HG02973 (cell line): ENCODE results near the gene ZBTB37.
"Not testable (repeated sequence)": the region's sequence is repeated elsewhere in the genome, so short reads cannot be mapped to it uniquely, and the experiment has no call there.

Source experiments
- ATAC-seq: cut with Tn5 transposase; IDR thresholded peaks from one replicate; pipeline ENCODE4 v1.9.1; 2021; ENCODE audit warnings: moderate library complexity; ENCODE audit not compliant: unreplicated experiment

Gene ZBTB37

DNA sequence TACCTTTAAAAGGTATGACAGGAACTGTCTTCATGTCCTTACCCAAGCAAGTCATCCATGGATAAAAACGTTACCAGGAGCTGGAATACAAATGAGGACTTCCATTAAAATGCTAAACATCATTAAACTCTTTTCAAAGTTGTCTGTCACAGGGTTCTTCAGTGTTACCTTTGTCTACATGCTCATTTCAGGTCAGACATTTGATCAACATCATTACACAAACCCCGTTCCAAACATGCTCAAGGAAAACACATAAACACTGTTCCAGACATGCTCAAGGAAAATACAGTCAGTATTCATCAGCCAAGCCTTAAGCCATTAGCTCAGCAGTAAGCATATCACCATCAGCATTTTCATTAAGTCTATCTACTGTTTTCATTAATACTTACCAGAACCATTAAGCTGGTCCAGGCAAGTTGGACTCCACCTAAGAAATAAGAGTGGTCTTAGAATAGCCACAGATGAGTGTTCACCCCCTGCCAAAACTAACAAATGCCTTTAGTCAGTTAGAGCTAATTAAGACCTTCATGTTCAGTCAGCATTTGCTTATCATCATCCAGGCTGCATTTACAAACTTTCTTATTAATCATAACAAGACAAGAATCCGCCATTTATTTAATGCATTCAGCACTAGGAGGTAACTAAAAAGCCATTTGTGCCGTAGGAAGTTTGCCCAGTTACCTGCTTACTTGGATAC, 2.6 kb upstream of the ZBTB37 start:
- ATAC-seq: no peak

DNA sequence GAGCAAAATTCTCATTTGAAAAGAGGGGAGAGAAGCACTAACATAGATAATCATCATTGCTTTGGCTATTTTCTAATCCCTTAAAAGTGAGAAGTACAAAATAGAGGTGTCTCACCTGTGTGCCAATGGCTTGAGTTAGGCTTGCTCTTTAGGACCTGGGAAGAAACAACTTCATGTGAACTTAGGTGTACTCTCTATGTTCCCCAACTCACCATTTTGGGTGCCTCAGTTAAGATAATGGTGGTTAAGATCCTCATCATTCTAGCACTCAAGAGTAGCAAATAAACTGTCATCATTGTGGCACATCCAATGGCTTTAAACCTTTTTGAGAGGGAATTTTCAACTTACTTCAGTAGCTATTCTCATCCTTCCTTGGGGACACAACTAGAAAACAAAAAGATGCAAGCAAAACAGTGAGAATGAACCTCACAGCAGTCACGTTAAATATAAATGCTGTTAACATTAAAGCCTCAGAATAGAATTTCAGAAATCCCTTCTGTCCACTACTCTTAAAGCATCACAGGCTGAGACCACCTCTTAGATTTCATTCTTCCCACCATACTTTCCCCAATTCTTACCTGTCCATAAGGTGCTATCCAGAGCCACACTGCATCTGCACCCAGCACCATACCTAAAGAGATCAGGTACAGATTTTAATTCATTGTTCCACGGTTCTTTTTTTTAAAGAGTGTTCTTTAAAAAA, 1.6 kb upstream of the ZBTB37 start:
- ATAC-seq: no peak

DNA sequence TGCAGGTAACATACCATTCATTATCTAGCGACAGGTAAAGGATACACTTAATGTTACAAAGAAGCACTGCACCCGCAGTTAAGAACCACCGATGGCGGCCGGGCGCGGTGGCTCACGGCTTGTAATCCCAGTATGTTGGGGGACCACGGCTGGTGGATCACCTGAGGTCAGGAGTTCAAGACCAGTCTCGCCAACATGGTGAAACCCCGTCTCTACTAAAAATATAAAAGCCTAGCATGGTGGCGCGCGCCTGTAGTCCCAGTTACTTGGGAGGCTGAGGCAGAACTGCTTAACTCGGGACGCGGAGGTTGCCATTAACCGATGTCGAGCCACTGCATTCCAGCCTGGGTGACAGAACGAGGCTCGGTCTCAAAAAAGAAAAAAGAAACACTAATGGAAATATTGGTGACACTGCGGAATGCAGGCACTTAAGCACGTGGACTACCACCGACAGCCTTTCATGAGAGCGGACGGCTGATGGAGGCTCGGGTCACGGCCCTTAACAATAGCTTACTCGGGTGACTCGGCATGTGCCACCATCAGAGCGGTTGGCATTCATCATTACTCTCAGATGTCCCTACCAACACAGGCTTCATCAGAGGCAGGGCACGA, 933 bp upstream of the ZBTB37 start:
- no peak for ATAC-seq

DNA sequence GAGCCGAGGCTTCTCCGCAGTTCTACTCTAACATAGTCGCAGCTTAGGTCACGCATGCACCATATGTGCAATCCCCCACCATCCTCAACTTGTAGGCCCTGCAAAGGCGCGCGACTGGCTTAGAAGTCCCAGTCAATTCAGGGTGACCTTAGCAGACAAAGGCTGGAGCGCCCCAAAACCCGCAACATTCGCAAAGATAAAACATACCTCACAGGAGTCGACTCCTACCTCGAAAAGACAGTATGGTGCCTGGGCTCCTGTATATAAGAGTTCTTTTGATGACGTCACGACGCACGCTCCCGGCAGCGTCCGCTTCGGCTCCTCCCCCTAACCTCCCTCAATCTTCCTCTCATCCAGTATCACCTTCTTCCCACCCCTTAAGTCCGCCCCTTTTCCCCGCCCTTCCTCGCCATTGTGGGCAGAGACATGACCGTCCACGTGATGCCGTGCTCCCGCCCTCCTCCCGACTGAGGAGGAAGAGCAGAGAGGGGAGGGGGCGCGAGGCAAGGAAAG, 371 bp upstream of the ZBTB37 start, which contains the start of gene GAS5:
Gene GAS5, minus strand, starts transcription at position 237 of the 513 bp plus-strand sequence.
- peak; percentile 73 for ATAC-seq

DNA sequence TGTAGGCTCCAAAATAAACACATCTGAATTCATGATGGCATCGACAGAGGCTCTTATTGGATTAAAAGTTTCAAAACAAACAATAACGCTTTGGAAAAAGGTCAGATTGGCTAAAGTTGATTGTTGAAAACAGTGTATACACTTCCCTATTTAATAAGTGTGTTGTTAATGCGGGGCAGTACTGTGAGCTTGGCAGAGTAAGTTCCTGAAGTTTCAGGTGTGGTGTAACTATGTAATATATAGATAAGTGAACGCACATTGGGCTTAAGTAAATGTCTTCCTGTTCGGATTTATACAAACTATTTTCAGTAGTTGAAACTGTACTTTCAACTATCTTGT, 810 bp downstream of the ZBTB37 start:
- no peak for ATAC-seq

DNA sequence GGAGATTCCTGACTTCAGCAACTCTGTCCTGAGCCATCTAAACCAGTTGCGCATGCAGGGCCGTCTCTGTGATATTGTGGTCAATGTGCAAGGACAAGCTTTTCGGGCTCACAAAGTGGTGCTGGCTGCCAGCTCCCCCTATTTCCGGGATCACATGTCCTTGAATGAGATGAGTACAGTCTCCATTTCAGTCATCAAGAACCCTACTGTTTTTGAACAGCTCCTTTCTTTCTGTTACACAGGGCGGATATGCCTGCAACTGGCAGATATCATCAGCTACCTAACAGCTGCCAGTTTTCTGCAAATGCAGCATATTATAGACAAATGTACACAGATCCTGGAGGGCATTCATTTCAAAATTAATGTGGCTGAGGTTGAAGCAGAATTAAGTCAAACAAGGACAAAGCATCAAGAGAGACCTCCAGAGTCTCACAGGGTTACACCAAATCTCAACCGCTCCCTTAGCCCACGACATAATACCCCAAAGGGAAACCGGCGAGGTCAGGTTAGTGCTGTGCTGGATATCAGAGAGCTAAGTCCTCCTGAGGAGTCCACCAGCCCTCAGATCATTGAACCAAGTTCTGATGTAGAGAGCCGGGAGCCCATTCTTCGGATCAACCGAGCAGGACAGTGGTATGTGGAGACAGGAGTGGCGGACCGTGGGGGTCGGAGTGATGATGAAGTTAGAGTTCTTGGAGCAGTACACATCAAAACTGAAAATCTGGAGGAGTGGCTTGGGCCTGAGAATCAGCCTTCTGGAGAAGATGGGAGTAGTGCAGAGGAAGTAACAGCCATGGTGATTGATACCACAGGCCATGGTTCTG, 2.3 kb downstream of the ZBTB37 start:
- no peak for ATAC-seq

DNA sequence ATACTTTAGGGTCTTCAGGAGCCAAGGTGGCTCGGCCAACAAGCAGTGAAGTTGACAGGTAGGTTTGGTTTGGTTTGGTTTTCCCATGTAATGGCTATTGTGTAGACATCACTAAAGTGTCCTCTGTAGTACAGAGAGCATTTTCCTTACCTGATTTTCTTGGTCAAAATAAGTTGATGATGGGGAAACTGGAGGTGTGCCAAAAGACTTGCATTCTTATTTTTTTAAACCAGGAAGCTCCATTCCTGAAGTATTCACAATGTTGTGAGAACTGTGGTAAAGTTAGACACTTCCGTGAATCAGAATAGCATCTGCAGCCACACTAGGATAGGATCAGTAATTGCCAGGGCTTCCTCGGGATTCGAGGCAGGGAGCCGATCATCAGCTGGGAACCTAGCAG, 2.9 kb downstream of the ZBTB37 start:
- ATAC-seq: no peak

DNA sequence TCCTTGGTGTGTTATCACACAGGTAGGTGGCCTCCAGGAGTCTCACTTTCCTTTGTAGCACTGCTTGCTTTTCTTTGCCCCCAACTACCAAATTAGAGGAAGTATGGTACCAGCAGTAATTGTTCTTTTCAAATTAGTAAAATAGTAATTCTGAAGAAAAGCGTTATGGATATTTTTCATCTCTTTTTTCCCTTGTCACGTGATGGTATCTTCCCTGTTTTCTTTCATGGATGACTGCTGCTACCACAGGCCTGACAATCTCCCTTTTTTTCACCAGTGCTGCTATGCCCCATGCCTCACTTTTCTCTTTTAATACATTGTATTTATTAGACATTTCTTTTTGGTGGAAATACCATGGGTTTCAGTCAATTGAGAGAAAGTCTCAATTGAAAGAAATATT, 3.3 kb downstream of the ZBTB37 start:
- no peak for ATAC-seq

DNA sequence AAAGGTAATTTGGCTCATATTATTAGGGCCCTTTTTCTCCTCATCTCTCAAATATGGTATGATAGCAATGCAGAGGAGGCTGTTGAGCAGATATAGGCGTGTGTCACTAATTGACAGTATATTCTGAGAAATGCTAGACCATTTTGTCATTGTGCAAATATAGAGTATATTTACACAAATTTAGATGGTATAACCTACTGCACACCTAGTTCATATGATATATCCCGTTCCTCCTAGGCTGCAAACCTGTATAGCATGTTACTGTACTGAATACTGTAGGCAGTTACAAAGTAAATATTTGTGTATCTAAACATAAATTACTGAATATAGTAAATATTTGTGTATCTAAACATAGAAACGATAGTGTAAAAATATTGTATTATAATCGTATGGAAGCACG, 8.6 kb downstream of the ZBTB37 start:
- no peak for ATAC-seq

DNA sequence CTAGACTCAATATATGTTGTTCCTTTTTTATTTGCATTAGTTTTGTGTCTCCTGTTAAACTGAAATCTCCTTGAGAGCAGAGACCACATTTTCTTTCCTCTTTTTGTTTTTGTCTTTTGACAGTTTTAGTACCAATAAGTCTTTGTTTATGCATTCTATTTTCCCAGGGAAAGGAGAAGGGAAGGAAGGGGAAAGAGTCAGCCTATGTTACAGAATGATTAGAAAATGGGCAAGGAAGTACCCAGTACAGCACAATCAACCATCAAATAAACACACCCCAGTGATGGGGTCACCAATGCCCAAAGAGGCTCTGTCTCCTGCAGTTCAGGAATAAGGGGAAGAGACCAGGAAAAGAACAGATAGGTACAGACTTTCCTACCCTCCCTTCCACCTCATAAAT, 10.1 kb downstream of the ZBTB37 start:
- no peak for ATAC-seq

DNA sequence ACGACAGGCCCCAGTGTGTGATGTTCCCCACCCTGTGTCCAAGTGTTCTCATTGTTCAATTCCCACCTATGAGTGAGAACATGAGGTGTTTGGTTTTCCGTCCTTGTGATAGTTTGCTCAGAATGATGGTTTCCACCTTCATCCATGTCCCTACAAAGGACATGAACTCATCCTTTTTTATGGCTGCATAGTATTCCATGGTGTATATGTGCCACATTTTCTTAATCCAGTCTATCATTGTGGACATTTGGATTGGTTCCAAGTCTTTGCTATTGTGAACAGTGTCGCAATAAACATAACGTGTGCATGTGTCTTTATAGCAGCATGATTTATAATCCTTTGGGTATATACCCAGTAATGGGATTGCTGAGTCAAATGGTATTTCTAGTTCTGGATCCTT, 12.9 kb downstream of the ZBTB37 start:
- ATAC-seq: not testable (repeated sequence)

DNA sequence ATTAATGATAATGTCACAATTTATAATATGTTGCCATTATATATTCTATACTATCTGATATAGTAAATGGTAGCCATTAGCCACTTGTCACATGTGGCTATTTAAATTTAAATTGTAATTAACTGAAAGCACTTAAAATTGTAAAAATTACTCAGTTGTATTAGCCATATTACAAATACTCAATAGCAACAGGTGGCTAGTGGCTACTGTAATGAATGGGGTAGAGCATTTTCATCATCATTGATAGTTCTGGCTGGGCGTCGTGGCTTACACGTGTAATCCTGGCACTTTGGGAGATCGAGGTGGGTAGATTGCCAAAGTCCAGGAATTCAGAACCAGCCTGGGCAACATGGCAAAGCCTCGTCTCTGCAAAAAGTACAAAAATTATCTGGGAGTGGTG, 16.5 kb downstream of the ZBTB37 start:
- ATAC-seq: no peak

DNA sequence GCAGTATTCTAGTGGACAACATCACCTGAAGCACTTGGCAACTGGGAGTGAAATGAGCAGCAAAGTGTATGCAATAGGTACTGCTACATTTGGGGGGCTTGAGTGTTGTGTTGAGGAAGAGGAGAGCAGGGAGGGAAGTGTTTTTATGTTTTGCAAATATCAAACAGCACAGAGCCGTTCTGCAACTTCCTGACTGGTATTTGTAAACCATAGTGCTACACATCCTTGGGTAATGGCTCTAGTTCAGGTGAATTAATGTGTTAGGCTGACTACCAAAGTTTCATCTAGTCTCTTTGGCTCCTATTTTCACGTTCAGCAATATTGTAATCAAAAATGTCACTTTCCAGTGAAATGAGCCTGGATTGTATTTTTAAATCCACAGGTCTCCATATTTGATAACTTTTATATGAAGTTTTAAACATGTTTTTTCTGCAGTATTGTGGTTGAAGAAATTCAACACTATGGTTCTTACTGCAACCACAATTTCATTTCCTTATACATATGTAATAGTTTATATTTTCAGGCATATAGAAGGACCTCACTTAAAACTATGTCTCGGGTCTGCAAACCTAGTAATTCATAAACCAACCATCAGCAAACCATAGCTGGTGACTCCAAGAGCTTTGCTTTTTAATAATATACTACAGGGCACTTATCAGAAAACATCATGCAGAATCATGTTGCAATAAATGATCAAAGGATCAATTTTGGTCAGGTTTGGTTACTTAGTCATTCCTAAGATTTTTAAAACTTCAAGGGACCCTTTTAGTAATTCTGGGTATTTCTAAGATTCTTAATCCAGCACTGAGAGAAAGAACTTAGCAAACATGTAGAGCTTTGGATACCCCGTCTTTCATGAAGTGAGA, 18.8 kb downstream of the ZBTB37 start:
- no peak for ATAC-seq

DNA sequence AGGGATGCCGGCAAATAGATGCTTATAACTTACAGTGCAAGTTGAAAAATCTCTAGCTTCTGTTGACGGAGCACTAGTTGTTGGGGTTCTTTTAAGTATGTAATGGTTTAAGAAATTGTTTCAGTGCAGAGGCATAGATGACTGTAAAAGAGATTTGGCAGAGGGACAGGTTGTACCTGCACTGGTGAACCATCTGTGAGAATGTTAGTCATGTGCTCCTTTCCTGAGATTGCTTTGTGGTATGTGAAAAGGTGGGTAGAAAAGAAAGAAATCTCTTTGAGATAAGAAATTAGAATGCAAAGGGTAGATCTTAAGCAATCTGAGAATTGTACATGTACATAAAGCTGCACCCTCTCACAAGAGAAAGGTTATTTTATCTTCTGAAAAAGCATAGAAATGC, 19.4 kb downstream of the ZBTB37 start:
- ATAC-seq: no peak

DNA sequence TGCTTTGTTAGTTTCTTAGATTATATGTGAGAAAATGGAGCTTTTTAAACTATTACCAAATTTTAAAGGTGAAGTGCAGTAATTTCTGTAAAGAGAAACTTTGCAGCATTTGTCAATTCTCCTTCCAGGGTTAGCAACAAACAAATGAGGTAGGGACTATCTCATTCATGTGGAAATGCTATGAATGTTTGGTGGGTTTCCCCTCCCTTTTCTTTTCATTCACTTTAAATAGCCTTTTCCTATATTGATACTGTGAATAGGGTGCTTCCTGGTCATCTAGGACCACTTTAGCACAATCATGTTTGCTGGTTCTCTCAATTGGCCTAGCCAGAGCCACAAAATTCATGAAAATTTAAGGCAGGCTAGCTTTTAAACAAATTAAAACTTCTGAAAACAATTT, 20.6 kb downstream of the ZBTB37 start:
- no peak for ATAC-seq

DNA sequence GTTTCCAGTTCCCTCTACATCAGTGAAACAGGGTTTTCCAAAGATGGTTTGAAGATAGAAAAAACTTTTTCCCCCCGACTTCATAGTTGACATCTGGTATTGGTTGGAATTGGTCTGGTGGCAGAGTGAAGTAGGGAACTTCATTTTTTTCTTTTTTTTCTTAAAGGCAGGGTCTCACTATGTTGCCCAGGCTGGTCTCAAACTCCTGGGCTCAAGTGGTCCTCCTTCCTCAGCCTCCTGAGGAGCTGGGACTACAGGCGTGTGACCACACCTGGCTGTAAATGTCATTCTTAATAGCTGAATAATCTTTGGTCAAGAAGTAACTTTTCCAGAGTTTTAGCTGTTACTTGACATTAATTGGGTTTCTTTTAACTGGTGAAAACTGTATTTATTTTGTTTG, 21.7 kb downstream of the ZBTB37 start:
- no peak for ATAC-seq

DNA sequence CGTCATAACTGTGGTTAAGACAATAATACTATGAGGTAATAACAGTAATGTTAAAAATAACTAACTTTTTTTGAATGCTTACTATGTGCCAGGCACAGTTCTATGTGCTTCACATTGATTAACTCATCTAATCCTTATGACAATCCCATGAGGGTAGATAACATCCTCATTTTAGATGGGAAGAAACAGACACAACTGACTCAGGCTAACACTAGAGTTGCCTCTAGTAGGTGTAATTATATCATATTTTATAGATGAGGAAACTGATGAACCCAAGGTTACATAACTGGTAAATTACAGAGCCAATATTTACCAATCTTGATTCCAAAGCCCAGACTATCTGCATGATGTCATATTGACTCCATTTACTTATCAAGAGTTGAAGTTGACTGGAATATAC, 25.4 kb downstream of the ZBTB37 start:
- no peak for ATAC-seq

DNA sequence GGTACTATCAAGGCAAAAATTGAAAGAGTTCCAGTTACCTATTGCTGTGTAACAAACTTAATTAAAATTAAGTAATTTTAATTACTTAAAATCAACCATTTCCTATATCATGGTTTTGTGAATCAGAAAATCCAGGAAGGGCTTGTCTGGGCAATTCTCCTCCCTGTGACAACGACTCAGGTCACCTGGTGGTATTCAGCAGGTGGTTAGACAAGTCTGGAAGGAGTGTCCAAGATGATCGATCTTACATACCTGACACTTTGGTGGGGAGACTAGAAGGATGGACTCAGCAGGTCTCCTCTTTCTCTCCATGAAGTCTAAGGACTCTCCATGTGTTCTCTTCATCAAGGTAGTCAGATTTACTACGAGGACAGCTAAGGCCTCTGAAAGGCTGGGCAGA, 26.0 kb downstream of the ZBTB37 start:
- no peak for ATAC-seq

DNA sequence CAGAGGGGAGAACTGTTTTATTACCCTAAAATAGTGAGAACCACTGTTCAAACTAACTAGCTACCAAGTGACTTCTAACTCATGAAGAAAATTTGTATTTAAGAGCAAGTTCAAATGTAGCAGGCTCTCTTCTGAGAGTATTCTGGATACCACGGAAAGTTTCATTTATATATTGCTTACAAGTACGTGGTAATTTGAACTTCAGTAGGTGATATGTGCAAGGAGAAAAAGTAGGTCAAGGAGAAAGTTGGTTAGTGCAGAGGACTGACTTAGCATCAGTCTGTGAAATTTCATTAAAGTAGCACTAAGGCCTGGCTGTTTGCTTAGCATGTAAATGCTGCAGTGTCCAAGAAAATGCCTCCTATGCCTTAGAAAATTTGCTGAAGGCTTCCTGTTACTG, 32.2 kb downstream of the ZBTB37 start:
- ATAC-seq: no peak

DNA sequence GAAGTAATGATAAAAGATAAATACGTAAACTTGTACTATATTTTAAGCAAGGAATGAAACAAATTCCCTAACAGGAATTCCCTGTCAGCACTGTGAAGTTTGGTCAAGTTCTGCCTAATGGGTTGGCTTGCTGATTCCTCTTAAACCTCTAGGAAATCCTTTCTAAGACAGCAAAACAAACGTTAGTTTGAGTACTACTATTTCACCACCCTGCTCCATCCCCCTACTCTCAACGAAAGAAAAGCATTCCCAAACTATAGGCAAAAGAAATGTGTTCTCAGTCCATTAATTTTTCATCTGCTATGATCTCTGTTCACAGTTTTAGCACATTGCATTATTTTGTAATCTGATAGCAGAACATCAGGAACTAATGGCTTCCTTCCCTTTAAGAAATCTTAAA, 32.8 kb downstream of the ZBTB37 start:
- no peak for ATAC-seq
